Measurements from ENCODE around the gene HSDL2.
A peak's percentile ranks its signal among the peaks of the same experiment; 100 is the strongest.

Gene HSDL2

DNA sequence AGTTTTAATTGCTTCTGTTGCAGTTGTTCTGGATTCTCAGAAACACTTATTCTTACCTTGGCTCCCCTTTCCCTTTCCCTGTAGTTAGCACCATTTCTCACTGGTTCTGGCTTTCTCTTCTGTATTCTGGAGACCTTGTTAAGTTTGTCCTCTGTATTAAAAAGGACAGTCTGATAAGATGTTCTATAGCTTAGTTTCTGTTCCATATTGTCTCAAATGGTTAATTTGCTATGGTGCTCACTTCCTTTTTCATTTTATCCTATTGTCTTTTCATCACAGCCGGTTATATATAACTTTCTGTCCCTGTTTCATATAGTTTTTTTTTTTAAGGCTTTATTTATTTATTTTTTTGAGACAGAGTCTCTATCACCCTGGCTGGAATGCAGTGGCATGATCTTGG, 65.3 kb downstream of the HSDL2 start:
- H3K9me3 ChIP-seq (ENCODE audit: control insufficient read depth in 2 of 2, low read length in 2 of 2), result no peaks in the 10 kb centered on the region
- H3K4me1 ChIP-seq (ENCODE audit: control insufficient read depth, insufficient read depth, low read length), result no peaks in the 10 kb centered on the region
- peaks cover 0 to 2% of the 10 kb centered on the region in 2 donors for H3K36me3 ChIP-seq (ENCODE audit: control insufficient read depth in 2 of 2, insufficient read depth in 2 of 2, low read length in 2 of 2)
- H3K27me3 ChIP-seq (ENCODE audit: control insufficient read depth in 1 of 2, insufficient read depth in 2 of 2, low read length in 2 of 2), result no peaks in the 10 kb centered on the region
- H3K9ac ChIP-seq (ENCODE audit: low read length in 2 of 2), result no peak overlapping the region
- H3K4me3 ChIP-seq (ENCODE audit: low read length in 2 of 2), result no peak overlapping the region
- no peak overlapping the region for H3K27ac ChIP-seq (ENCODE audit: low read length)

DNA sequence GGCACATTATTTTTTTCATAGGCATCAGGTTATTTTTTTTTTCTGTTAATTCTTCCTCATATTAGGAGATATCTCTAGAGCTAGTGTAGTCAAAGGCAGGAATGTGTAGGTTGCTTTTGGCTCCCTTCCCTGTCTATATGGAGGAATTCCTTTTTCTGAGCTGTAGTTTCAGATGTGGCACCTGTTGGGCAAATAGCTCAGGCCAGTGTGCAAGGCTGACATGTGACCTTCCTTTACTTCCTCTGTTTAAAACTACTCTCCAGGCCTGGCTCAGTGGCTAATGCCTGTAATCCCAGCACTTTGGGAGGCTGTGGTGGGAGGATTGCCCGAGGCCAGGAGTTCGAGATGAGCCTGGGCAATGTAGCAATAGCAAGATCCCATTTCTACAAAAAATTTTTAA, 66.2 kb downstream of the HSDL2 start:
- Histone ChIP-seq H3K9me3 (ENCODE audit: control insufficient read depth in 2 of 2, low read length in 2 of 2) (no peaks in the 10 kb centered on the region), H3K36me3 (ENCODE audit: control insufficient read depth in 2 of 2, insufficient read depth in 2 of 2, low read length in 2 of 2) (no peaks in the 10 kb centered on the region), H3K4me1 (ENCODE audit: control insufficient read depth, insufficient read depth, low read length) (no peaks in the 10 kb centered on the region), H3K4me3 (ENCODE audit: low read length in 2 of 2) (no peak overlapping the region), H3K9ac (ENCODE audit: low read length in 2 of 2) (no peak overlapping the region), H3K27me3 (ENCODE audit: control insufficient read depth in 1 of 2, insufficient read depth in 2 of 2, low read length in 2 of 2) (no peaks in the 10 kb centered on the region), H3K27ac (ENCODE audit: low read length) (no peak overlapping the region)

DNA sequence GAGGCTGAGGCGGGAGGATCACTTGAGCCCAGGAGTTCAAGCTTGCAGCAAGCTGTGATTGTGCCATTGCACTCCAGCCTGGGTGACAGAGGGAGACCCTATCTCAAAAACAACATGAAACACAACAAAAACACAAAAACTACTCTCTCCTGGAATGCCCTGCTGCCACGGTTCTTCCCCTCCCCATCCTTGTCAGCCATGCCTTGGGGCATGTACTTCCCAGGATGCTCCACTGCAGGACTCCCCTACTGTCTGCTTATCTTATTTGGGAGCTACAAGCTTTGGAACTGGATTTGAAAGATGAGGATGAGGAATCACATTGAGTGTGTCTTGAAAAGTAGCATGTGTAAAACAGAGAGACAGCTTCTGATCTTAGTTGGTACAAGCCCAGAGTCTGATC, 66.6 kb downstream of the HSDL2 start:
- peak overlapping the region; percentile 18 for H3K27ac ChIP-seq (ENCODE audit: low read length)
- H3K4me3 ChIP-seq (ENCODE audit: low read length in 2 of 2), result no peak overlapping the region
- H3K4me1 ChIP-seq (ENCODE audit: control insufficient read depth, insufficient read depth, low read length), result no peaks in the 10 kb centered on the region
- H3K27me3 ChIP-seq (ENCODE audit: control insufficient read depth in 1 of 2, insufficient read depth in 2 of 2, low read length in 2 of 2), result no peaks in the 10 kb centered on the region
- H3K9me3 ChIP-seq (ENCODE audit: control insufficient read depth in 2 of 2, low read length in 2 of 2), result no peaks in the 10 kb centered on the region
- no peak overlapping the region for H3K9ac ChIP-seq (ENCODE audit: low read length in 2 of 2)
- no peaks in the 10 kb centered on the region for H3K36me3 ChIP-seq (ENCODE audit: control insufficient read depth in 2 of 2, insufficient read depth in 2 of 2, low read length in 2 of 2)

DNA sequence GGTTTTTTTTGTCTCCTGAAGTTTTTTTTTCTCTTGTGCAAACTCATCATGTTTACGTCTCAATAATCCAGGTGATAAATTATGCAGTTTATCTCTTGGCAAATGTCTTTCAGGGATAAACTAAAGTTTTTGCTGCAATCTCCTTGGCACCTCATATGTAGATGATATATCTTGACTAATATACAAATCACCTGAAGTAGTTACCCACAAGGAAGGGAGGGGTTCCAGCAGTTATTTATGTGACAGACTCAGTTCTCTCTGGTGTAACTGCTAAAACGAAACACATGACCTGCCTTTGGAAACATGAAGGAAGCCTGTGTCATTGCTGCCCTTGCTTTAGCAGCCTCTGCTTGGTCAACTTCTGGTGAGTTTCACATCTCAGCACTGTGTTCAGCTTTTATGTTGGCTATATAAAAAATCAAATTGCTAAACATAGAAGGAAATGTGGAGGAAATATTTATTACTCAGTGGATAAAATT, 67.4 kb downstream of the HSDL2 start:
- H3K4me1 ChIP-seq (ENCODE audit: control insufficient read depth, insufficient read depth, low read length), result no peaks in the 10 kb centered on the region
- no peak overlapping the region for H3K27ac ChIP-seq (ENCODE audit: low read length)
- H3K9ac ChIP-seq (ENCODE audit: low read length in 2 of 2), result no peak overlapping the region
- H3K36me3 ChIP-seq (ENCODE audit: control insufficient read depth in 2 of 2, insufficient read depth in 2 of 2, low read length in 2 of 2), result no peaks in the 10 kb centered on the region
- no peak overlapping the region for H3K4me3 ChIP-seq (ENCODE audit: low read length in 2 of 2)
- H3K27me3 ChIP-seq (ENCODE audit: control insufficient read depth in 1 of 2, insufficient read depth in 2 of 2, low read length in 2 of 2), result no peaks in the 10 kb centered on the region
- H3K9me3 ChIP-seq (ENCODE audit: control insufficient read depth in 2 of 2, low read length in 2 of 2), result no peaks in the 10 kb centered on the region

DNA sequence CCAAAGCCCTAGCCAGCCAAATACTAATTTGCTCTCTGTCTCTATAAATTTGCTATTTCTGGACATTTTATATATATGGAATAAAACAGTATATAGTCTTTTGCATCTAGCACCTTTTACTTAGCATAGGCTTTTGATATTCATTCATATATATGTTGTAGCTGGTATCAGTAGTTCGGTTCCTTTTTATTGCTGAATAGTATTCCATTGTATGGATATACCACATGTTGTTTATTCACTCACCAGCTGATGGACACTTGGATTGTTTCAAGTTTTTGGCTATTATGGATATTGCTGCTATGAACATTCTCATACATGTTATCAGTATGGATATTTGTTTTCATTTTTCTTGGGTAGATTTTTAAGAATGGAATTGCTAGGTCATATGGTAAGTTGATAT, 82.9 kb downstream of the HSDL2 start:
- peaks cover 9 to 17% of the 10 kb centered on the region in 2 donors for H3K36me3 ChIP-seq (ENCODE audit: control insufficient read depth in 2 of 2, insufficient read depth in 2 of 2, low read length in 2 of 2)
- no peak overlapping the region for H3K9ac ChIP-seq (ENCODE audit: low read length in 2 of 2)
- no peaks in the 10 kb centered on the region for H3K4me1 ChIP-seq (ENCODE audit: control insufficient read depth, insufficient read depth, low read length)
- no peaks in the 10 kb centered on the region for H3K9me3 ChIP-seq (ENCODE audit: control insufficient read depth in 2 of 2, low read length in 2 of 2)
- H3K27ac ChIP-seq (ENCODE audit: low read length), result no peak overlapping the region
- H3K4me3 ChIP-seq (ENCODE audit: low read length in 2 of 2), result no peak overlapping the region
- no peaks in the 10 kb centered on the region for H3K27me3 ChIP-seq (ENCODE audit: control insufficient read depth in 1 of 2, insufficient read depth in 2 of 2, low read length in 2 of 2)

DNA sequence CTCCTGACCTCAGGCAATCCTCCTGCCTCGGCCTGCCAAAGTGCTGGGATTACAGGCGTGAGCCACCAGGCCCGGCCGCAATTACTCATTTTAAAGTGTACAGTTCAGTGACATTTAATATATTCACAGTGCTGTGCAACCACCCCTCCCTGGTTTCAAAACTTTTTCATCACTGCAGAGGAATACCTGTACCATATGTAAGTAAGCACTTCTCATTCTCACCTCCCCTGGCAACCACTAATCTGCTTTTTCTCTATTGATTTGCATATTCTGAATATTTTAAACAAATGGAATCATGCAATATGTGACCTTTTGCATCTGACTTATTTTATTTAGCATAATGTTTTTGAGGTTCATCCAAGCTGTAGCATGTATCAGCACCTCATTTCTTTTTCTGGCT, 85.4 kb downstream of the HSDL2 start:
- Histone ChIP-seq H3K9me3 (ENCODE audit: control insufficient read depth in 2 of 2, low read length in 2 of 2) (no peaks in the 10 kb centered on the region), H3K4me1 (ENCODE audit: control insufficient read depth, insufficient read depth, low read length) (no peaks in the 10 kb centered on the region), H3K9ac (ENCODE audit: low read length in 2 of 2) (no peak overlapping the region), H3K36me3 (ENCODE audit: control insufficient read depth in 2 of 2, insufficient read depth in 2 of 2, low read length in 2 of 2) (peaks cover 3 to 7% of the 10 kb centered on the region in 2 donors), H3K27me3 (ENCODE audit: control insufficient read depth in 1 of 2, insufficient read depth in 2 of 2, low read length in 2 of 2) (no peaks in the 10 kb centered on the region), H3K4me3 (ENCODE audit: low read length in 2 of 2) (no peak overlapping the region), H3K27ac (ENCODE audit: low read length) (no peak overlapping the region)

DNA sequence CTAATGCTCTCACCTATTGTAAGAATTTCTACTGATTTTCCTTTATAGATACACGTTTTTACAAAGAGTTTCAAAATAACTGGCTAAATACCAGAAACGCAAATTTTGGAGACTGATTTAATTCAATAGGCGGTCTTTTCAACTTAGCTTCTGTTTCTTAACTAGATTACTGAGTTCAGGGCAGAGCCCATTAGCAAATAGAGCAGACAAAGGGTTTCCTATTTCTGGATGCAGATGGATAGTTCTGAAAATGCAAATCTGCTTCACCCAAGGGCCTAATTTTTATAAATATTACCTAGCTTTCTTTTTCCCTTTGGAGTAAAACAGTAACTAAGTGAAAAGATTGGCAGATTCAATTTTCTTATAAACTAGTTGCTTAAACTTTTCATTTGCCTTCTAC, 93.1 kb downstream of the HSDL2 start:
- H3K9me3 ChIP-seq (ENCODE audit: control insufficient read depth in 2 of 2, low read length in 2 of 2), result peaks cover 0 to 6% of the 10 kb centered on the region in 2 donors
- no peak overlapping the region for H3K4me3 ChIP-seq (ENCODE audit: low read length in 2 of 2)
- H3K36me3 ChIP-seq (ENCODE audit: control insufficient read depth in 2 of 2, insufficient read depth in 2 of 2, low read length in 2 of 2), result peaks cover 5 to 13% of the 10 kb centered on the region in 2 donors
- no peaks in the 10 kb centered on the region for H3K27me3 ChIP-seq (ENCODE audit: control insufficient read depth in 1 of 2, insufficient read depth in 2 of 2, low read length in 2 of 2)
- no peak overlapping the region for H3K9ac ChIP-seq (ENCODE audit: low read length in 2 of 2)
- H3K4me1 ChIP-seq (ENCODE audit: control insufficient read depth, insufficient read depth, low read length), result no peaks in the 10 kb centered on the region
- H3K27ac ChIP-seq (ENCODE audit: low read length), result no peak overlapping the region

DNA sequence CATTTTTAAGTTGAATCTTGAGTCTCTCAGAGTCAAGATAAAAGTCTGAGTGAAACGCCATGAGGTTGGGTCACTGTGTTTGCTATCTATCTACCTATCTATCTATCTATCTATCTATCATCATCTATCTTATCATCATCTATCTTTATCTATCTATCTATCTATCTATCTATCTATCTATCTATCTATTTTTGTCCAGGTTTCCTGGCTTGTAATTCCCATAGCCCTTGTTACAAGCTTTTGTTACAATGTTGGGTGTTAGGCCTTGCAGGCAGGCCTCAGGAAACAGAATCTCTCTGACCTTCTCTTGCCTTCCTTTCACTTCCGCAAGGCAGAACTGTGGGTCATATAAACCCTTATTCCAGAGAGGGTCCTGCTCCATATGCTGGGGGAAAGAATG, 94.1 kb downstream of the HSDL2 start:
- H3K9ac ChIP-seq (ENCODE audit: low read length in 2 of 2), result no peak overlapping the region
- no peak overlapping the region for H3K4me3 ChIP-seq (ENCODE audit: low read length in 2 of 2)
- no peaks in the 10 kb centered on the region for H3K27me3 ChIP-seq (ENCODE audit: control insufficient read depth in 1 of 2, insufficient read depth in 2 of 2, low read length in 2 of 2)
- H3K27ac ChIP-seq (ENCODE audit: low read length), result no peak overlapping the region
- peaks cover 0 to 6% of the 10 kb centered on the region in 2 donors for H3K9me3 ChIP-seq (ENCODE audit: control insufficient read depth in 2 of 2, low read length in 2 of 2)
- no peaks in the 10 kb centered on the region for H3K4me1 ChIP-seq (ENCODE audit: control insufficient read depth, insufficient read depth, low read length)
- H3K36me3 ChIP-seq (ENCODE audit: control insufficient read depth in 2 of 2, insufficient read depth in 2 of 2, low read length in 2 of 2), result peaks cover 5 to 13% of the 10 kb centered on the region in 2 donors

DNA sequence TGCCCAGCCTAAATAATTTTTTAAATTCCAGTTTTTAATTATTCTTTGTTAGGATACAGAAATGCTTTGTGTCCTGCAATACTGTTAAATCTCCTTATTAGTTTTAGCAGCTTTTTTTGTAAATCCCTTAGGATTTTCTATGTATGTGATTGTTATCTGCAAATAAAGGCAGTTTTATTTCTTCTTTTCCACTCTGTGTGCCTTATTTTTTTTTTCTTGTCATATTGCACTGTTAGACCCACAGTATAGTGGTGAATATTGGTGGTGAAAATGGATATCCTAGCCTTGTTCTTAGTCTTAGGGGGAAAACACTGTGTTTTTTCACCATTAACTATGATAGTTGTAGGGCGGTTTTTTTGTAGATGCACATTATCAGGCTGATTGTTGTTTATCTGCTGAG, 95.4 kb downstream of the HSDL2 start:
- Histone ChIP-seq H3K4me1 (ENCODE audit: control insufficient read depth, insufficient read depth, low read length) (no peaks in the 10 kb centered on the region), H3K36me3 (ENCODE audit: control insufficient read depth in 2 of 2, insufficient read depth in 2 of 2, low read length in 2 of 2) (peaks cover 5 to 13% of the 10 kb centered on the region in 2 donors), H3K27me3 (ENCODE audit: control insufficient read depth in 1 of 2, insufficient read depth in 2 of 2, low read length in 2 of 2) (no peaks in the 10 kb centered on the region), H3K27ac (ENCODE audit: low read length) (no peak overlapping the region), H3K9me3 (ENCODE audit: control insufficient read depth in 2 of 2, low read length in 2 of 2) (peaks cover 0 to 8% of the 10 kb centered on the region in 2 donors), H3K4me3 (ENCODE audit: low read length in 2 of 2) (no peak overlapping the region), H3K9ac (ENCODE audit: low read length in 2 of 2) (no peak overlapping the region)

DNA sequence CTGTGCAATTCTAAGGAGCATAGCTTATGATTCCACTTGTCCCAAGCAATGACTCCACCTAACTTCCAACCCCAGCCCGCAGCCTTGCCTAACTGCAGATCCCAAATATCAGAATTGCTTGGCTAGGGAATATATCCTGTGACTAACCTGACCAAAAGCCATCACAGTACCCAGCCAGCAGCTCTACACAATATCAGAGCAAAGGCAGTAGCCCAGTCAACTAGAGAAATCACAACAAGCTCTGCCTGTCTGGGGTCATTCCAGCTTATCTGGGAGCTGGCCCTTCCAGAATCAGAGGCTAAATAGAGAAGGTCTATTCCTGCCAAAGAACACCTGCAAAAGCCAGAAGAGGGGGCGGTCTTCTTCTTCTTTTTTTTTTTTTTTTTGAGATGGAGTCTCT, 97.4 kb downstream of the HSDL2 start:
- Histone ChIP-seq H3K4me1 (ENCODE audit: control insufficient read depth, insufficient read depth, low read length) (no peaks in the 10 kb centered on the region), H3K27ac (ENCODE audit: low read length) (no peak overlapping the region), H3K36me3 (ENCODE audit: control insufficient read depth in 2 of 2, insufficient read depth in 2 of 2, low read length in 2 of 2) (peaks cover 0 to 7% of the 10 kb centered on the region in 2 donors), H3K9me3 (ENCODE audit: control insufficient read depth in 2 of 2, low read length in 2 of 2) (peaks cover 0 to 8% of the 10 kb centered on the region in 2 donors), H3K9ac (ENCODE audit: low read length in 2 of 2) (no peak overlapping the region), H3K4me3 (ENCODE audit: low read length in 2 of 2) (no peak overlapping the region), H3K27me3 (ENCODE audit: control insufficient read depth in 1 of 2, insufficient read depth in 2 of 2, low read length in 2 of 2) (no peaks in the 10 kb centered on the region)

DNA sequence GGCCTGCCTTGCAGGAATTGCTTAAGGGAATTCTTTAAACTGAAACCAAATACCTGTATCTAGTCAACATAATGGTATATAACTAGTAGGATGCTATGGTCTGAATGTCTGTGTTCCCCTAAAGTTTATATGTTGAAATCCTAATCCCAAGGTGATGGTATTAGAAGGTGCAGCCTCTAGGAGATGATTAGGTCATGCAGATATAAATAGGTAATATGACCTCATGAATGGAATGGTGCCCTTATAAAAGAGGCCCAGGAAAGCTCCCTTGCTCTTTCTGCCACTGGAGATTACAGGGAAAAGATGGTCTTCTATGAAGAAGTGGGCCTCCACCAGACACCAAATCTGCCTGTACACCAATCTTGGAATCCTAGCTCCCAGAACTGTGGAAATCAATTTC, 99.3 kb downstream of the HSDL2 start:
- peaks cover 0 to 8% of the 10 kb centered on the region in 2 donors for H3K9me3 ChIP-seq (ENCODE audit: control insufficient read depth in 2 of 2, low read length in 2 of 2)
- no peaks in the 10 kb centered on the region for H3K27me3 ChIP-seq (ENCODE audit: control insufficient read depth in 1 of 2, insufficient read depth in 2 of 2, low read length in 2 of 2)
- no peak overlapping the region for H3K4me3 ChIP-seq (ENCODE audit: low read length in 2 of 2)
- no peaks in the 10 kb centered on the region for H3K4me1 ChIP-seq (ENCODE audit: control insufficient read depth, insufficient read depth, low read length)
- no peak overlapping the region for H3K9ac ChIP-seq (ENCODE audit: low read length in 2 of 2)
- peaks cover 0 to 5% of the 10 kb centered on the region in 2 donors for H3K36me3 ChIP-seq (ENCODE audit: control insufficient read depth in 2 of 2, insufficient read depth in 2 of 2, low read length in 2 of 2)
- no peak overlapping the region for H3K27ac ChIP-seq (ENCODE audit: low read length)

Measured in stomach smooth muscle (tissue), 2 donors.